ENCODE results near the gene PPP2R5A. TPM values are rescaled to one million over a fixed set of nuclear protein-coding genes. Genes with fewer than 3 reads are reported as not detected.

Gene PPP2R5A
- total and polyA plus RNA-seq, 2 of the 8 experiments (the other 6 are each of a cell fraction or from before 2014, with no cell fraction given) = 14.6 to 36.3 TPM

GRCh38 chr1:212377644-212378043, 92.4 kb downstream of the PPP2R5A start:
- POLR2A ChIA-PET (ENCODE audit: partially characterized antibody) = interaction anchor here (1.1 kb wide), 1 partner anchor 32 kb away, joined by 3 read pairs; no protein-coding TSS in a partner anchor
- Histone ChIP-seq H3K23ac (ENCODE audit: insufficient read length) (no peak overlapping the region), H4K5ac (ENCODE audit: insufficient read length, low read depth, low read length) (no peak overlapping the region), H2BK12ac (ENCODE audit: low read depth, low read length) (no peak overlapping the region), H3K79me1 (ENCODE audit: low read depth, low read length) (no peaks in the 10 kb centered on the region), H3K4me2 (ENCODE audit: insufficient read depth in 1 of 2, low read depth in 2 of 2, low read length in 2 of 2) (no peak overlapping the region), H2BK120ac (replicated peaks; ENCODE audit: low read depth, low read length) (no peak overlapping the region), H4K20me1 (replicated peaks in 1 of 2; ENCODE audit: control insufficient read depth in 1 of 2, insufficient read depth in 2 of 2, low read length in 2 of 2) (peaks cover 0 to 5% of the 10 kb centered on the region in 2 experiments), H2BK15ac (ENCODE audit: low read length) (no peak overlapping the region), H3K36me3 (ENCODE audit: control insufficient read depth in 2 of 4, insufficient read depth in 4 of 4, low read length in 3 of 4) (peaks cover 8 to 40% (median 14%) of the 10 kb centered on the region in 4 experiments; a peak in 7 of 8 replicates), H3K4ac (replicated peaks; ENCODE audit: insufficient read length, low read depth, low read length) (no peak overlapping the region), H3K56ac (replicated peaks; ENCODE audit: insufficient read length, low read depth, low read length) (no peak overlapping the region), H3K18ac (ENCODE audit: extremely low read depth, low read length) (no peak overlapping the region), H3K27me3 (replicated peaks in 1 of 4; ENCODE audit: control insufficient read depth in 3 of 4, extremely low read depth in 1 of 4, insufficient read depth in 3 of 4, low read length in 3 of 4) (no peaks in the 10 kb centered on the region), H3K27ac (ENCODE audit: low read depth, low read length) (no peak overlapping the region), H3K23me2 (ENCODE audit: low read depth, low read length) (peaks cover 3% of the 10 kb centered on the region; the same call in 1 of the 2 replicates), H3K9me3 (ENCODE audit: insufficient read depth in 2 of 2, low read depth in 1 of 2, low read length in 1 of 2) (no peaks in the 10 kb centered on the region), H4K91ac (replicated peaks; ENCODE audit: insufficient read length, low read length) (no peak overlapping the region), H2BK20ac (ENCODE audit: low read length) (no peak overlapping the region), H2AK5ac (ENCODE audit: low read depth, low read length) (no peak overlapping the region), H3K9ac (replicated peaks in 1 of 4; ENCODE audit: extremely low read depth in 1 of 4, low read depth in 3 of 4, low read length in 3 of 4) (no peak overlapping the region), H3K79me2 (ENCODE audit: control insufficient read depth in 1 of 2, insufficient read depth in 2 of 2, low read length in 2 of 2) (no peaks in the 10 kb centered on the region), H4K8ac (ENCODE audit: extremely low read depth, insufficient read depth, low read length) (no peak overlapping the region), H3K4me3 (ENCODE audit: extremely low read depth in 1 of 4, insufficient read depth in 2 of 4, low read depth in 3 of 4, low read length in 4 of 4) (no peak overlapping the region), H2BK5ac (ENCODE audit: low read depth, low read length) (no peak overlapping the region), H2AFZ (ENCODE audit: low read length) (no peak overlapping the region), H3K14ac (ENCODE audit: insufficient read length) (no peak overlapping the region), H3K4me1 (replicated peaks in 1 of 4; ENCODE audit: control insufficient read depth in 3 of 4, insufficient read depth in 4 of 4, low read length in 3 of 4) (no peaks in the 10 kb centered on the region; a peak in 1 of 7 replicates)
- TF ChIP-seq TAF1 (IDR thresholded peaks at IDR 0.05; ENCODE audit: low read depth, low read length) (no peak), YY1 (IDR thresholded peaks at IDR 0.05; ENCODE audit: low read depth, low read length) (no peak), MAX (IDR thresholded peaks at IDR 0.05) (no peak), CREB1 (IDR thresholded peaks at IDR 0.05) (no peak)
- CTCF ChIA-PET (ENCODE audit: partially characterized antibody) = interaction anchor here (0.7 to 4.3 kb wide), 5 partner anchors 9 to 101 kb away, joined by 3 to 44 read pairs (median 8); no protein-coding TSS in a partner anchor
- FAIRE-seq (no peak), DNase-seq (ENCODE audit: low read depth in 1 of 2, low spot score in 2 of 2) (no peak)
- 100% methylated on average over 2 of the region's 3 CpGs; no CpG with 5 or more reads in 1 of the 2 experiments for WGBS, 2 experiments (ENCODE audit: extremely low coverage in 1 of 2, insufficient coverage in 1 of 2, insufficient read length in 1 of 2, insufficient replicate concordance in 2 of 2, low coverage in 1 of 2, low lambda C conversion rate in 2 of 2, missing lambda C conversion rate in 1 of 2)
